ENCODE measurements around the gene GLB1L. TPM values are rescaled to one million over a fixed set of nuclear protein-coding genes. Genes with fewer than 3 reads are reported as not detected.

The GLB1L gene
- polyA plus RNA-seq, 1 of the 3 experiments (the other 2 are of a cell fraction), result 11.7 TPM

GRCh38 chr2:219266886-219267285, 21.6 kb upstream of the GLB1L start:
- POLR2A ChIA-PET, result no interaction called here
- WGBS (ENCODE audit: low lambda C conversion rate), result 60% methylated on average over 1 of the region's 1 CpG
- CTCF ChIA-PET, result interaction anchor here (0.7 to 5.9 kb wide), 2 partner anchors 12 to 275 kb away, joined by 3 to 62 read pairs; partner anchors contain the start of gene DNAJB2

More at GRCh38 chr2:219266886-219267285, 21.6 kb upstream of the GLB1L start:
- Histone ChIP-seq H3K9me3 (no peaks in the 10 kb centered on the region), H3K9me2 (no peaks in the 10 kb centered on the region), H3K4me2 (no peak overlapping the region), H3K4me3 (ENCODE audit: low read depth in 2 of 2, low read length in 1 of 2) (no peak overlapping the region), H3K36me3 (replicated peaks in 1 of 2; ENCODE audit: control insufficient read depth in 1 of 2, insufficient read depth in 2 of 2, low read length in 1 of 2) (no peaks in the 10 kb centered on the region), H2AFZ (ENCODE audit: low read depth) (no peak overlapping the region), H3K27ac (ENCODE audit: low read depth in 2 of 2, low read length in 1 of 2) (no peak overlapping the region), H3K4me1 (ENCODE audit: control insufficient read depth in 1 of 2, insufficient read depth in 2 of 2, low read depth in 1 of 2, low read length in 1 of 2) (peaks cover 0 to 14% of the 10 kb centered on the region in 2 experiments; a peak in 1 of 4 replicates), H3K27me3 (ENCODE audit: insufficient read depth) (peaks cover 6% of the 10 kb centered on the region; the same call in 1 of the 2 replicates), H3F3A (replicated peaks; ENCODE audit: insufficient read depth) (no peaks in the 10 kb centered on the region), H4K20me1 (ENCODE audit: insufficient read depth) (no peaks in the 10 kb centered on the region), H3K9ac (no peak overlapping the region), H3K79me2 (ENCODE audit: insufficient read depth) (no peaks in the 10 kb centered on the region)
- no peak for DNase-seq
- TF ChIP-seq TAF1 (IDR thresholded peaks at IDR 0.05; ENCODE audit: borderline replicate concordance, low read depth, low read length) (no peak), RCOR1 (IDR thresholded peaks at IDR 0.05; ENCODE audit: low read length) (no peak), IRF3 (IDR thresholded peaks at IDR 0.05; ENCODE audit: low read depth, low read length) (no peak), NRF1 (IDR thresholded peaks at IDR 0.05; ENCODE audit: low read depth, low read length) (no peak), EP300 (IDR thresholded peaks at IDR 0.05; ENCODE audit: borderline replicate concordance in 1 of 2, low read depth in 1 of 2, low read length in 1 of 2) (no peak), USF1 (IDR thresholded peaks at IDR 0.05; ENCODE audit: borderline replicate concordance, low read depth) (no peak), POLR2AphosphoS5 (IDR thresholded peaks at IDR 0.05; ENCODE audit: low read depth, low read length) (no peak), RXRA (IDR thresholded peaks at IDR 0.05; ENCODE audit: borderline replicate concordance, low read depth) (no peak), TEAD4 (IDR thresholded peaks at IDR 0.05; ENCODE audit: borderline replicate concordance, insufficient read depth) (no peak), PBX3 (IDR thresholded peaks at IDR 0.05) (no peak), NFIC (IDR thresholded peaks at IDR 0.05; ENCODE audit: borderline replicate concordance) (no peak), ZBTB33 (IDR thresholded peaks at IDR 0.05; ENCODE audit: borderline replicate concordance, low read depth) (no peak), YY1 (IDR thresholded peaks at IDR 0.05; ENCODE audit: low read depth) (no peak), GATA2 (CRISPR knock-in tag; IDR thresholded peaks at IDR 0.05) (no peak), REST (IDR thresholded peaks at IDR 0.05; ENCODE audit: low read depth, low read length) (no peak), FOXM1 (IDR thresholded peaks at IDR 0.05; ENCODE audit: low read depth) (no peak)
